Ectodermal cell (in vitro differentiated cells): ENCODE measurements around the gene SPI1.
"Not testable (repeated sequence)": the region's sequence is repeated elsewhere in the genome, so short reads cannot be mapped to it uniquely, and the experiment has no call there.

Experiments
- H3K27ac ChIP-seq: 2 replicates; pipeline ENCODE4 v1.7.0; 2013; ENCODE audit warnings: mild to moderate bottlenecking, low read depth, low read length; ENCODE audit not compliant: insufficient read depth, poor library complexity, severe bottlenecking
- H3K27me3 ChIP-seq: 2 replicates; pipeline ENCODE4 v1.7.0; 2013; ENCODE audit warnings: mild to moderate bottlenecking, low read length; ENCODE audit not compliant: insufficient read depth, control insufficient read depth, poor library complexity, severe bottlenecking
- H3K36me3 ChIP-seq: one replicate; pipeline ENCODE4 v1.7.0; 2013; ENCODE audit warnings: low read length; ENCODE audit not compliant: control insufficient read depth, insufficient read depth
- H3K4me1 ChIP-seq: one replicate; pipeline ENCODE4 v1.7.0; 2013; ENCODE audit warnings: low read length; ENCODE audit not compliant: control insufficient read depth, insufficient read depth
- H3K4me3 ChIP-seq: 2 replicates; pipeline ENCODE4 v1.7.0; 2013; ENCODE audit warnings: low read depth, low read length, control low read depth; ENCODE audit not compliant: insufficient read depth
- H3K9me3 ChIP-seq: 2 replicates; pipeline ENCODE4 v1.7.0; 2013; ENCODE audit warnings: mild to moderate bottlenecking, low read length, moderate library complexity; ENCODE audit not compliant: control insufficient read depth
- WGBS, 2 experiments: methylation state at CpG; one replicate each; pipeline ENCODE4 v1.1.7; 2013; ENCODE audit warnings: missing lambda C conversion rate in 2 of 2; 5-methylcytosine and 5-hydroxymethylcytosine counted together

Gene SPI1

DNA sequence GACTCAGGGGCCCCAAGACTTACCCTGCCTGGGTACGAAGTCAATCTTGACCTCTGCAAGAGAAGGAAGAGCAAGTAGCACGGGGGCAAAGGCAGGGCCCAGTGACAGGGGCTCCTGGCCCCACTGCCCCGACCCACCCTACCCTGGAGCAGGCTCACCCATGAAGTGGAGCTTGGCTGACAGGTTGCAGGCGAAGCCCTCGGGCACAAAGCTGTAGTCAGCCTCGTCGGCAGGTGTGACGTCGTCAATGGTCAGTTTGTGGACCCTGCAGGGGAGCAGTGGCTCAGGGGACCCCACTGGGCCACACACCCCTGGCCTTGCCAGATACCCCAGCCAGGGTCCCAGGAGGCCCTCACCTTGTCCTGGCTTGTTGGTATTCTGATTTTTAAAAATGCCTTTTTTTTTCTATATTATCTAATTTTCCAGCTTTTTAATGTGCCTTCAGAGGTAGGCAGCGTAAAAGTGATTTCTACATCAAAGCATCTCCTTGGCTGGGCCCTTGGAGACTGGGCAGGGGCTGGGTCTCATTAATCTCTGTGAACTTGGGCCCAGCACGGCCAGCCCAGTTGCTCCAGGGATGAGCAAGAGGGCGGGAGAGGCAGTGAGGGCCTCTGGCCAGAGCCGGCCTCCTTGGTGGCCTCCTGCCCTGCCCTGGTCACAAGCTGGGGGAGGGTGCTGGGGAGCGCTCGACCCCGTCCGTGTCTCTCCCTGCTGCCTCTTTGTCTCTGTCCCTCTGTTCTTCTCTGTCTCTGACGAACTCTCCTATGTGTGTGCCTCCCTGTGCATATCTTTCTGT, 37.2 kb downstream of the SPI1 start:
- H3K27me3 ChIP-seq: no peaks in the 10 kb centered on the region
- no peaks in the 10 kb centered on the region for H3K36me3 ChIP-seq
- WGBS, 2 experiments: 74 to 78% methylated on average over 18 of the region's 18 CpGs
- H3K27ac ChIP-seq: no peak overlapping the region
- no peaks in the 10 kb centered on the region for H3K4me1 ChIP-seq
- H3K4me3 ChIP-seq: no peak overlapping the region
- H3K9me3 ChIP-seq: no peaks in the 10 kb centered on the region

GRCh38 chr11:47340010-47340409, 38.3 kb downstream of the SPI1 start:
- no peak overlapping the region for H3K4me3 ChIP-seq
- no peaks in the 10 kb centered on the region for H3K4me1 ChIP-seq
- no peaks in the 10 kb centered on the region for H3K27me3 ChIP-seq
- H3K9me3 ChIP-seq: no peaks in the 10 kb centered on the region
- no peaks in the 10 kb centered on the region for H3K36me3 ChIP-seq
- 83 to 87% methylated on average over 9 of the region's 9 CpGs for WGBS, 2 experiments
- H3K27ac ChIP-seq: no peak overlapping the region

DNA sequence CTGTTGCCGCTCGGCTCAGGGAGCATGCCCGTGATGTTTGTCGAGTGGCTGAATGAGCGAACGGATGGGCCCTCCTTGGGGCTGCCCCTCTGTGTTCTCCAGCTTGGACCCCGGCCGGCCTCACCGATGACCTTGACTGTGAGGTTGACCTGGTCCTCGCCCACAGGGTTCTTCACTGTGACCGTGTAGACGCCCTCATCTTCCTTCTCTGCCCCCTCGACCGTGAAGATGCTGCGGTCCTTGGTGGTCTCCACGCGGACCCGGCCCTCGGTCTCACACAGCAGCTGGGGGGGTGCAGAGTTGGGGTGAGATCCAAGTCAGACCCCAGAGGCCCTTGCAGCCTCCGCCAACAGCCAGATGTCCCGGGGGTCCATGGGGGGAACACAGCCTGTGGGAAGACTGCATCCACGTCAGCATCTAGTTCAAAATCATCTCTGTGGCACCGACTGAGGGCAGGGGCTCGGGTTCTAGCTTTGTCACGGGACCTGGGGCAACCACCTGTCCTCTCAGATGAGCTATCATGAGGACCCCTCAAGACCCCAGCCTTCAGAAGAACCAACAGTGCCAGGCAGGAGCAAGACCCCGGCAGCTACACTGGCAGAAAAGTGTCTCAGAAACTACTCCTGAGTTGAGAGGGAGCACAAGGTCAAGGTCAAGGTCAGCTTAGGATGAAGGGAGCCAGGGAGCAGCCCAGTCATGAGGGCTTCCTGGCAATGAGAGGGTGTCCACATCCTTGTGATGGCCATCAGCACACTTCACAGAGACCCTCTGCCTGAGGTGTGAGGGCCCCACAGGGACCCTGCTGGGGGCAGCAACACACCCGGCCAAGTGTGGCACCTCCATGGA, 39.7 kb downstream of the SPI1 start:
- Histone ChIP-seq H3K27me3 (no peaks in the 10 kb centered on the region), H3K4me3 (no peak overlapping the region), H3K9me3 (no peaks in the 10 kb centered on the region), H3K4me1 (no peaks in the 10 kb centered on the region), H3K36me3 (no peaks in the 10 kb centered on the region), H3K27ac (no peak overlapping the region)
- 94 to 95% methylated on average over 27 of the region's 27 CpGs for WGBS, 2 experiments

- Histone ChIP-seq H3K36me3 (no peaks in the 10 kb centered on the region), H3K4me3 (no peak overlapping the region), H3K9me3 (no peaks in the 10 kb centered on the region), H3K27me3 (no peaks in the 10 kb centered on the region), H3K27ac (no peak overlapping the region), H3K4me1 (no peaks in the 10 kb centered on the region)
- WGBS, 2 experiments: 92% methylated on average over 34 of the region's 34 CpGs
Observed at GRCh38 chr11:47337229-47337924, 41.0 kb downstream of the SPI1 start.

DNA sequence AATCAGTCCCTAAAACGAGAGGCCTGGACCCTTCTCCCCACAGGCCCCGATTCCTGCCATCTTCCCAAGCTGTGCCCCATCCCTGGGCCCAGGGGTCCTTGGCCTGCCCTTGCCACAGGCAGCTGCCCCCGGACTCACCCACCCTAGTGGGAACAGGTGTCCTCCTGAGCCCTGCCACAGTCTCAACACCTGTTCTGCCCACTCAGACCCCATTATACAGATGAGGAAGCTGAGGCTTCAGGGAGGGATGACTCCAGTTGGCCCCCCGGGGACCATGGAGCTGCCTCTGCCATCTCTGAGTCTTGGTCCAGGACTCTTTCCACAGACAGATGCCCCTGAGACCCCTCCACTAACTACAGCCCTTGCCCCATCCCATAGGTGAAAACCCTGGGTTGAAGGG, 41.8 kb downstream of the SPI1 start:
- no peak overlapping the region for H3K4me3 ChIP-seq
- no peak overlapping the region for H3K27ac ChIP-seq
- 94 to 95% methylated on average over 4 of the region's 4 CpGs for WGBS, 2 experiments
- no peaks in the 10 kb centered on the region for H3K36me3 ChIP-seq
- no peaks in the 10 kb centered on the region for H3K9me3 ChIP-seq
- no peaks in the 10 kb centered on the region for H3K4me1 ChIP-seq
- no peaks in the 10 kb centered on the region for H3K27me3 ChIP-seq

- no peak overlapping the region for H3K27ac ChIP-seq
- H3K27me3 ChIP-seq: no peaks in the 10 kb centered on the region
- 87 to 89% methylated on average over 9 of the region's 9 CpGs for WGBS, 2 experiments
- no peaks in the 10 kb centered on the region for H3K36me3 ChIP-seq
- no peaks in the 10 kb centered on the region for H3K9me3 ChIP-seq
- no peak overlapping the region for H3K4me3 ChIP-seq
- no peaks in the 10 kb centered on the region for H3K4me1 ChIP-seq
Observed at GRCh38 chr11:47335733-47336132, 42.6 kb downstream of the SPI1 start.

DNA sequence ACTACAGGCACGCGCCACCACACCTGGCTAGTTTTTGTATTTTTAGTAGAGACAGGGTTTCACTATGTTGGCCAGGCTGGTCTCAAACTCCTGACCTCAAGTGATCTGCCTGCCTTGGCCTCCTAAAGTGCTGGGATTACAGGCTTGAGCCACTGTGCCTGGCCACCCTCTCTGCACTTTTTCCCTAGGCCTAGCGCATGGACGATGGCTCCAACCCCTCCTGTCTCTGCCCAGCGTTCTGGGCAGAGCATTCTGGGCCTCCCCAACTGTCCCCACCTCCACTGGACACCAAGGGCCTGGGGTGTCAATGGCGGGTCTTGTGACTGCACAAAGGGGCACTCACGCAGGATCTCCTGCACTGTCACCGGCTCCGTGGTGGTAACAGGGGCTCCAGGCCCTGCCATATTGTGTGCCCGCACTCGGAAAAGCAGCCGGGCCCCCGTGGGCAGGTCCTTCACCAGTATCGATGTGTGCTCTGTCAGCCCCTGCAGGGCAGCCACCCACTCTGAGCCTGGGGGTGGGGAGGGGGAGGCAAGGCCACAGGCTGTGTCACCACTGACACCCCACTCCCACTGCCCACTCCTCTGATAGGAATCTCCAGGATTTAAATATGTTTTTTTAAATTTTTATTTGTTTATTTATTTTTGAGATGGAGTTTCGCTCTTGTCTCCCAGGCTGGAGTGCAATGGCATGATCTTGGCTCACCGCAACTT, 43.5 kb downstream of the SPI1 start:
- H3K36me3 ChIP-seq, H3K4me3 ChIP-seq, H3K9me3 ChIP-seq, H3K27ac ChIP-seq, H3K27me3 ChIP-seq, H3K4me1 ChIP-seq: not testable (repeated sequence)
- 95 to 97% methylated on average over 16 of the region's 16 CpGs for WGBS, 2 experiments

GRCh38 chr11:47333886-47334443, 44.4 kb downstream of the SPI1 start:
- Histone ChIP-seq H3K9me3 (no peaks in the 10 kb centered on the region), H3K27me3 (no peaks in the 10 kb centered on the region), H3K4me1 (no peaks in the 10 kb centered on the region), H3K36me3 (no peaks in the 10 kb centered on the region), H3K4me3 (no peak overlapping the region), H3K27ac (no peak overlapping the region)
- 93% methylated on average over 8 of the region's 8 CpGs for WGBS, 2 experiments

GRCh38 chr11:47333526-47333845, 44.9 kb downstream of the SPI1 start:
- Histone ChIP-seq H3K36me3 (no peaks in the 10 kb centered on the region), H3K9me3 (no peaks in the 10 kb centered on the region), H3K4me1 (no peaks in the 10 kb centered on the region), H3K27me3 (no peaks in the 10 kb centered on the region), H3K4me3 (no peak overlapping the region), H3K27ac (no peak overlapping the region)
- 93 to 94% methylated on average over 14 of the region's 14 CpGs for WGBS, 2 experiments
